GM10266 (cell line): ENCODE measurements around the gene ARL8A.
"Not testable (repeated sequence)": the region's sequence is repeated elsewhere in the genome, so short reads cannot be mapped to it uniquely, and the experiment has no call there.

Experiments
- DNase-seq: peaks from one replicate; pipeline ENCODE4 v3.0.0; 2012; ENCODE audit errors: extremely low spot score
- CTCF ChIP-seq: IDR thresholded peaks from 2 replicates; pipeline ENCODE4 v1.5.1; 2012; ENCODE audit warnings: mild to moderate bottlenecking, low read depth; ENCODE audit not compliant: control insufficient read depth, insufficient read depth; ENCODE audit errors: missing control alignments

The ARL8A gene

GRCh38 chr1:202181586-202181985 lies 37.0 kb upstream of the ARL8A start:
- no peak for TF ChIP-seq CTCF

GRCh38 chr1:202180751-202181139 lies 36.2 kb upstream of the ARL8A start:
- not testable (repeated sequence) for DNase-seq

More at GRCh38 chr1:202181586-202181985, 37.0 kb upstream of the ARL8A start:
- DNase-seq: no peak

- DNase-seq: no peak
- no peak for TF ChIP-seq CTCF
Measured at GRCh38 chr1:202179828-202180750, 35.6 kb upstream of the ARL8A start.

- DNase-seq: no peak
- no peak for TF ChIP-seq CTCF
Measured at GRCh38 chr1:202176949-202177927, 32.7 kb upstream of the ARL8A start.

GRCh38 chr1:202173993-202174392 lies 29.5 kb upstream of the ARL8A start:
- DNase-seq: no peak
- TF ChIP-seq CTCF: no peak

- no peak for TF ChIP-seq CTCF
- DNase-seq: no peak
Measured at GRCh38 chr1:202172015-202172355, 27.4 kb upstream of the ARL8A start.

GRCh38 chr1:202171292-202172014 lies 26.9 kb upstream of the ARL8A start:
- TF ChIP-seq CTCF: no peak
- no peak for DNase-seq
